H1 (cell line): ENCODE measurements around the gene SPATS2L. TPM values are rescaled to one million over a fixed set of nuclear protein-coding genes. Genes with fewer than 3 reads are reported as not detected.
A peak's percentile ranks its signal among the peaks of the same experiment; 100 is the strongest.

Experiments
- CTCF ChIA-PET: fragments of 300-600 bp; sonication (Branson Sonifier 250); formaldehyde crosslinking; loops from one replicate; lab custom pipeline; 2021; ENCODE audit not compliant: partially characterized antibody; lab: Charles Lee
- POLR2A ChIA-PET: fragments of 300-600 bp; sonication (Branson Sonifier 250); formaldehyde crosslinking; loops from one replicate; lab custom pipeline; 2021; ENCODE audit warnings: inconsistent platforms; ENCODE audit not compliant: partially characterized antibody; lab: Charles Lee
- DNase-seq, 2 experiments: peaks; one replicate each; pipeline versions ENCODE4 v3.0.0 to v3.0.0-alpha.2; 2010 to 2022; ENCODE audit warnings: low spot score in 2 of 2, low read depth in 1 of 2, mixed read lengths in 1 of 2
- FAIRE-seq: peaks from 2 replicates; lab custom pipeline; 2011; peaks lifted over from hg19 to GRCh38; lab: Jason Lieb, UNC
- H2AFZ ChIP-seq: 2 replicates; pipeline ENCODE4 v1.8.1; 2012; ENCODE audit warnings: low read length, inconsistent platforms
- H2AK5ac ChIP-seq: 2 replicates; pipeline ENCODE4 v1.6.1; 2013; ENCODE audit warnings: low read depth, low read length
- H2BK120ac ChIP-seq: replicated peaks from 2 replicates; pipeline ENCODE3; 2013; ENCODE audit warnings: low read depth, low read length, inconsistent platforms
- H2BK12ac ChIP-seq: 2 replicates; pipeline ENCODE4 v1.6.1; 2013; ENCODE audit warnings: low read depth, low read length
- H2BK15ac ChIP-seq: 2 replicates; pipeline ENCODE4 v1.6.1; 2013; ENCODE audit warnings: low read length
- H2BK20ac ChIP-seq: 2 replicates; pipeline ENCODE4 v1.6.1; 2013; ENCODE audit warnings: low read length
- H2BK5ac ChIP-seq: 2 replicates; pipeline ENCODE4 v1.6.1; 2013; ENCODE audit warnings: low read depth, low read length
- H3K14ac ChIP-seq: 2 replicates; pipeline ENCODE4 v1.6.1; 2013; ENCODE audit warnings: inconsistent platforms; ENCODE audit not compliant: insufficient read length
- H3K18ac ChIP-seq: 2 replicates; pipeline ENCODE4 v1.6.1; 2013; ENCODE audit warnings: low read length; ENCODE audit errors: extremely low read depth
- H3K23ac ChIP-seq: 2 replicates; pipeline ENCODE4 v1.6.1; 2013; ENCODE audit warnings: inconsistent platforms; ENCODE audit not compliant: insufficient read length
- H3K23me2 ChIP-seq: 2 replicates; pipeline ENCODE4 v1.6.1; 2013; ENCODE audit warnings: low read depth, low read length
- H3K27ac ChIP-seq: 2 replicates; pipeline ENCODE4 v1.6.1; 2011; ENCODE audit warnings: low read depth, low read length, inconsistent platforms
- H3K27me3 ChIP-seq, 4 experiments: replicated peaks in 1 of 4; 1 replicate in 1 of 4; 2 replicates in 3 of 4; pipeline versions ENCODE4 v1.6.1 to v1.8.1; 2011 to 2013; ENCODE audit warnings: low read length in 3 of 4, mild to moderate bottlenecking in 3 of 4, inconsistent platforms in 2 of 4, mixed read lengths in 2 of 4, moderate library complexity in 1 of 4; ENCODE audit not compliant: control insufficient read depth in 3 of 4, insufficient read depth in 3 of 4; ENCODE audit errors: extremely low read depth in 1 of 4
- H3K36me3 ChIP-seq, 4 experiments: 2 replicates each; pipeline versions ENCODE4 v1.6.1 to v1.8.1; 2011 to 2013; ENCODE audit warnings: mild to moderate bottlenecking in 4 of 4, low read length in 3 of 4, moderate library complexity in 2 of 4, control low read depth in 1 of 4, inconsistent platforms in 1 of 4; ENCODE audit not compliant: insufficient read depth in 4 of 4, control insufficient read depth in 2 of 4
- H3K4ac ChIP-seq: replicated peaks from 2 replicates; pipeline ENCODE3; 2013; ENCODE audit warnings: low read length, low read depth, mixed read lengths, inconsistent platforms; ENCODE audit not compliant: insufficient read length
- H3K4me1 ChIP-seq, 4 experiments: replicated peaks in 1 of 4; 1 replicate in 1 of 4; 2 replicates in 3 of 4; pipeline versions ENCODE4 v1.6.1 to v1.8.1; 2011 to 2013; ENCODE audit warnings: low read length in 3 of 4, inconsistent platforms in 2 of 4, mixed read lengths in 1 of 4; ENCODE audit not compliant: insufficient read depth in 4 of 4, control insufficient read depth in 3 of 4
- H3K4me2 ChIP-seq, 2 experiments: 2 replicates each; pipeline versions ENCODE4 v1.6.1 to v1.8.1; 2011 to 2013; ENCODE audit warnings: low read depth in 2 of 2, low read length in 2 of 2, control low read depth in 1 of 2, inconsistent platforms in 1 of 2, mild to moderate bottlenecking in 1 of 2; ENCODE audit not compliant: insufficient read depth in 1 of 2
- H3K4me3 ChIP-seq, 4 experiments: fragments of 200-600, 300-600 bp in 1 of 4; sonication (generic), shearing (Covaris generic), sonication (Bioruptor Twin) in 1 of 4; 2 replicates each; pipeline versions ENCODE4 v1.5.1 to v1.8.1; 2011 to 2016; ENCODE audit warnings: low read length in 4 of 4, low read depth in 3 of 4, control low read depth in 2 of 4, inconsistent platforms in 2 of 4, mild to moderate bottlenecking in 2 of 4, mixed read lengths in 1 of 4, moderate library complexity in 1 of 4; ENCODE audit not compliant: insufficient read depth in 2 of 4; ENCODE audit errors: extremely low read depth in 1 of 4
- H3K56ac ChIP-seq: replicated peaks from 2 replicates; pipeline ENCODE3; 2013; ENCODE audit warnings: low read depth, mild to moderate bottlenecking, mixed read lengths, low read length, inconsistent platforms; ENCODE audit not compliant: insufficient read length
- H3K79me1 ChIP-seq: 2 replicates; pipeline ENCODE4 v1.6.1; 2013; ENCODE audit warnings: low read depth, low read length, control low read depth
- H3K79me2 ChIP-seq, 2 experiments: 2 replicates each; pipeline versions ENCODE4 v1.6.1 to v1.8.1; 2012 to 2013; ENCODE audit warnings: low read length in 2 of 2, mild to moderate bottlenecking in 2 of 2, inconsistent platforms in 1 of 2; ENCODE audit not compliant: insufficient read depth in 2 of 2, control insufficient read depth in 1 of 2
- H3K9ac ChIP-seq, 4 experiments: replicated peaks in 1 of 4; 1 replicate in 1 of 4; 2 replicates in 3 of 4; pipeline versions ENCODE4 v1.6.1 to v1.8.1; 2011 to 2013; ENCODE audit warnings: low read depth in 3 of 4, low read length in 3 of 4, control low read depth in 2 of 4, mild to moderate bottlenecking in 2 of 4, moderate library complexity in 2 of 4, inconsistent platforms in 1 of 4; ENCODE audit errors: extremely low read depth in 1 of 4
- H3K9me3 ChIP-seq, 2 experiments: 2 replicates each; pipeline versions ENCODE4 v1.6.1 to v1.8.1; 2012 to 2013; ENCODE audit warnings: mild to moderate bottlenecking in 2 of 2, moderate library complexity in 2 of 2, control low read depth in 1 of 2, inconsistent platforms in 1 of 2, low read depth in 1 of 2, low read length in 1 of 2, mixed read lengths in 1 of 2; ENCODE audit not compliant: insufficient read depth in 2 of 2
- H4K20me1 ChIP-seq, 2 experiments: replicated peaks in 1 of 2; 2 replicates each; pipeline versions ENCODE3 to v1.8.1; 2011 to 2013; ENCODE audit warnings: inconsistent platforms in 2 of 2, low read length in 2 of 2, mild to moderate bottlenecking in 1 of 2; ENCODE audit not compliant: insufficient read depth in 2 of 2, control insufficient read depth in 1 of 2
- H4K5ac ChIP-seq: 2 replicates; pipeline ENCODE4 v1.6.1; 2013; ENCODE audit warnings: low read length, low read depth, mixed read lengths, inconsistent platforms; ENCODE audit not compliant: insufficient read length
- H4K8ac ChIP-seq: 2 replicates; pipeline ENCODE4 v1.8.0; 2013; ENCODE audit warnings: mild to moderate bottlenecking, moderate library complexity, low read length, inconsistent platforms; ENCODE audit not compliant: insufficient read depth; ENCODE audit errors: extremely low read depth
- H4K91ac ChIP-seq: replicated peaks from 2 replicates; pipeline ENCODE3; 2013; ENCODE audit warnings: low read length, mixed read lengths, inconsistent platforms; ENCODE audit not compliant: insufficient read length
- ATF2 ChIP-seq: IDR thresholded peaks from 2 replicates; pipeline ENCODE4 v1.6.1; 2012; ENCODE audit warnings: low read length, inconsistent platforms
- CEBPB ChIP-seq: IDR thresholded peaks from 2 replicates; pipeline ENCODE4 v1.6.1; 2012; ENCODE audit warnings: low read depth, low read length
- polyA plus RNA-seq, 7 experiments: library from polyadenylated mRNA; depleted of rRNA in 3 of 7; stranded (reverse) in 5 of 7; unstranded in 2 of 7; fragments of >200 nt in 5 of 7; fragments of 200-250 nt in 2 of 7; gene quantifications; 1 replicate in 5 of 7; 2 replicates in 1 of 7; 4 replicates in 1 of 7; pipeline versions ENCODE4 v1.2.1 to v1.2.3, GENCODE V29; 2011 to 2013; ENCODE audit warnings: missing spikeins in 2 of 7, mixed read lengths in 2 of 7
- total RNA-seq: library from RNA; stranded (reverse); fragmentation: NEBNext Ultra II Directional; extraction: Animal tissue kit (Norgen Biotek cat#: 25700); gene quantifications from 2 replicates; pipeline ENCODE4 v1.2.1, GENCODE V29; 2021

SPATS2L gene
- total and polyA plus RNA-seq, 2 of the 8 experiments (the other 6 are each of a cell fraction or from before 2014, with no cell fraction given) = 67.3 to 189 TPM

DNA sequence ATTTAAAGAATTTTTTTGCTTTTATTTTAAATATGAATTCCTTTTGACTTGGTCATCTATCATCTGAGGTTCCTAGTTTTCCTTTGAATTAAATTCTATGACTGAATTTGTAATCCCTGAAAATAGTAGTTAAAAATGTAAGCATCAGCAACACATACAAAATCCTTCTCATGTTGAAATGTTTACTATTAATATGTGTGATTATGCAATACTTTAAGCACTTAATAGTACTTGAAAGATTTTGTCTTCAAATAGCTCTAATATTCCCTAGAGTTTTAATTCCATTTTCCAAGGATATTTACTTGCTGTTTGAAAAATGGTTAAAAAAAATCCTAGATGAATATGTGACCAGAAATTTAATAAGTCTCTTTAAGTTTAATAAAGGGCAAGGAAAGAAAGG is 26.6 kb upstream of the SPATS2L start:
- Histone ChIP-seq H3K4me3 (no peak overlapping the region), H3K79me2 (no peaks in the 10 kb centered on the region), H3K4me2 (no peak overlapping the region), H4K5ac (no peak overlapping the region), H2BK12ac (no peak overlapping the region), H3K9ac (no peak overlapping the region), H3K27me3 (no peaks in the 10 kb centered on the region), H3K23ac (no peak overlapping the region), H2BK120ac (no peak overlapping the region)
- no peak for TF ChIP-seq ATF2
- peak; percentile 69; the same call in 1 of the 2 replicates for TF ChIP-seq CEBPB
- TF ChIP-seq, all 59 proteins: peak for 1
- DNase-seq (no peak), FAIRE-seq (no peak)
- no peaks in the 10 kb centered on the region; a peak in 1 of 4 replicates for H3K9me3 ChIP-seq
- no peak overlapping the region for H2AFZ ChIP-seq
- no peak overlapping the region for H4K91ac ChIP-seq
- H3K4me1 ChIP-seq = 0 out of 7 replicates have a peak, but pooled peaks cover 0 to 4% (median under 1%) of the 10 kb centered on the region in 4 experiments
- H2BK15ac ChIP-seq = no peak overlapping the region
- no peaks in the 10 kb centered on the region for H3K36me3 ChIP-seq
- H4K20me1 ChIP-seq = no peaks in the 10 kb centered on the region
- POLR2A ChIA-PET = interaction anchor here (0.7 kb wide), 1 partner anchor 208 kb away, joined by 3 read pairs; no protein-coding TSS in a partner anchor
- H3K56ac ChIP-seq = no peak overlapping the region
- no peak overlapping the region for H3K14ac ChIP-seq
- no peaks in the 10 kb centered on the region for H3K79me1 ChIP-seq
- H3K23me2 ChIP-seq = no peaks in the 10 kb centered on the region
- H3K27ac ChIP-seq = no peak overlapping the region
- no peak overlapping the region for H3K4ac ChIP-seq
- no peak overlapping the region for H4K8ac ChIP-seq
- H2BK20ac ChIP-seq = no peak overlapping the region
- H2AK5ac ChIP-seq = no peak overlapping the region
- CTCF ChIA-PET = no interaction called here
- no peak overlapping the region for H2BK5ac ChIP-seq
- H3K18ac ChIP-seq = no peak overlapping the region
